ENCODE results near the gene TBC1D2B.

The TBC1D2B gene

GRCh38 chr15:78092261-78093041, 14.9 kb upstream of the TBC1D2B start, which contains the start of gene SH2D7:
Gene SH2D7 (plus strand): TSS chr15:78092561. CDS start chr15:78092585, 24 bp downstream.
- Histone ChIP-seq H3K4me3 (ENCODE audit: low read depth in 1 of 2, low read length in 2 of 2) (no peak within 1 kb of the TSS), H3K9ac (ENCODE audit: low read length) (no peak within 1 kb of the TSS), H3K27me3 (ENCODE audit: control insufficient read depth in 1 of 2, insufficient read depth in 2 of 2, low read length in 2 of 2) (no peaks in the 10 kb centered on the region), H3K36me3 (ENCODE audit: insufficient read depth, low read length) (no peaks in the 10 kb centered on the region), H3K4me1 (ENCODE audit: insufficient read depth, low read length) (peaks cover 19% of the 10 kb centered on the region), H3K27ac (ENCODE audit: low read depth, low read length) (no peak within 1 kb of the TSS), H3K9me3 (ENCODE audit: low read length) (no peaks in the 10 kb centered on the region)

GRCh38 chr15:78090422-78091063, 13.0 kb upstream of the TBC1D2B start:
- no peaks in the 10 kb centered on the region for H3K36me3 ChIP-seq (ENCODE audit: insufficient read depth, low read length)
- H3K9ac ChIP-seq (ENCODE audit: low read length): no peak overlapping the region
- no peak overlapping the region for H3K27ac ChIP-seq (ENCODE audit: low read depth, low read length)
- no peaks in the 10 kb centered on the region for H3K9me3 ChIP-seq (ENCODE audit: low read length)
- no peak overlapping the region for H3K4me3 ChIP-seq (ENCODE audit: low read depth in 1 of 2, low read length in 2 of 2)
- no peaks in the 10 kb centered on the region for H3K27me3 ChIP-seq (ENCODE audit: control insufficient read depth in 1 of 2, insufficient read depth in 2 of 2, low read length in 2 of 2)
- peaks cover 19% of the 10 kb centered on the region for H3K4me1 ChIP-seq (ENCODE audit: insufficient read depth, low read length)

- H3K27ac ChIP-seq (ENCODE audit: low read depth, low read length): no peak overlapping the region
Observed at GRCh38 chr15:78088773-78089080, 11.2 kb upstream of the TBC1D2B start.

GRCh38 chr15:78087951-78088772, 10.7 kb upstream of the TBC1D2B start:
- H3K4me1 ChIP-seq (ENCODE audit: insufficient read depth, low read length): peaks cover 13% of the 10 kb centered on the region
- no peak overlapping the region for H3K27ac ChIP-seq (ENCODE audit: low read depth, low read length)
- H3K27me3 ChIP-seq (ENCODE audit: control insufficient read depth in 1 of 2, insufficient read depth in 2 of 2, low read length in 2 of 2): no peaks in the 10 kb centered on the region
- no peaks in the 10 kb centered on the region for H3K36me3 ChIP-seq (ENCODE audit: insufficient read depth, low read length)
- no peaks in the 10 kb centered on the region for H3K9me3 ChIP-seq (ENCODE audit: low read length)
- no peak overlapping the region for H3K4me3 ChIP-seq (ENCODE audit: low read depth in 1 of 2, low read length in 2 of 2)
- H3K9ac ChIP-seq (ENCODE audit: low read length): no peak overlapping the region

More at GRCh38 chr15:78088773-78089080, 11.2 kb upstream of the TBC1D2B start:
- Histone ChIP-seq H3K9me3 (ENCODE audit: low read length) (no peaks in the 10 kb centered on the region), H3K36me3 (ENCODE audit: insufficient read depth, low read length) (no peaks in the 10 kb centered on the region), H3K27me3 (ENCODE audit: control insufficient read depth in 1 of 2, insufficient read depth in 2 of 2, low read length in 2 of 2) (no peaks in the 10 kb centered on the region), H3K9ac (ENCODE audit: low read length) (no peak overlapping the region), H3K4me1 (ENCODE audit: insufficient read depth, low read length) (peaks cover 19% of the 10 kb centered on the region), H3K4me3 (ENCODE audit: low read depth in 1 of 2, low read length in 2 of 2) (no peak overlapping the region)

- H3K36me3 ChIP-seq (ENCODE audit: insufficient read depth, low read length): no peaks in the 10 kb centered on the region
- no peak overlapping the region for H3K9ac ChIP-seq (ENCODE audit: low read length)
- H3K4me3 ChIP-seq (ENCODE audit: low read depth in 1 of 2, low read length in 2 of 2): no peak overlapping the region
- no peaks in the 10 kb centered on the region for H3K27me3 ChIP-seq (ENCODE audit: control insufficient read depth in 1 of 2, insufficient read depth in 2 of 2, low read length in 2 of 2)
- no peaks in the 10 kb centered on the region for H3K4me1 ChIP-seq (ENCODE audit: insufficient read depth, low read length)
- no peaks in the 10 kb centered on the region for H3K9me3 ChIP-seq (ENCODE audit: low read length)
- no peak overlapping the region for H3K27ac ChIP-seq (ENCODE audit: low read depth, low read length)
Observed at GRCh38 chr15:78085928-78086327, 8.4 kb upstream of the TBC1D2B start.

- H3K4me1 ChIP-seq (ENCODE audit: insufficient read depth, low read length): no peaks in the 10 kb centered on the region
- H3K9me3 ChIP-seq (ENCODE audit: low read length): no peaks in the 10 kb centered on the region
- H3K4me3 ChIP-seq (ENCODE audit: low read depth in 1 of 2, low read length in 2 of 2): no peak overlapping the region
- no peak overlapping the region for H3K9ac ChIP-seq (ENCODE audit: low read length)
- H3K36me3 ChIP-seq (ENCODE audit: insufficient read depth, low read length): no peaks in the 10 kb centered on the region
- no peaks in the 10 kb centered on the region for H3K27me3 ChIP-seq (ENCODE audit: control insufficient read depth in 1 of 2, insufficient read depth in 2 of 2, low read length in 2 of 2)
- H3K27ac ChIP-seq (ENCODE audit: low read depth, low read length): no peak overlapping the region
Observed at GRCh38 chr15:78084449-78084750, 6.9 kb upstream of the TBC1D2B start.

GRCh38 chr15:78083687-78084448, 6.4 kb upstream of the TBC1D2B start:
- Histone ChIP-seq H3K27me3 (ENCODE audit: control insufficient read depth in 1 of 2, insufficient read depth in 2 of 2, low read length in 2 of 2) (no peaks in the 10 kb centered on the region), H3K27ac (ENCODE audit: low read depth, low read length) (no peak overlapping the region), H3K36me3 (ENCODE audit: insufficient read depth, low read length) (no peaks in the 10 kb centered on the region), H3K4me1 (ENCODE audit: insufficient read depth, low read length) (no peaks in the 10 kb centered on the region), H3K4me3 (ENCODE audit: low read depth in 1 of 2, low read length in 2 of 2) (no peak overlapping the region), H3K9ac (ENCODE audit: low read length) (no peak overlapping the region), H3K9me3 (ENCODE audit: low read length) (no peaks in the 10 kb centered on the region)

- Histone ChIP-seq H3K36me3 (ENCODE audit: insufficient read depth, low read length) (no peaks in the 10 kb centered on the region), H3K4me1 (ENCODE audit: insufficient read depth, low read length) (peaks cover under 1% of the 10 kb centered on the region), H3K27ac (ENCODE audit: low read depth, low read length) (no peak overlapping the region), H3K27me3 (ENCODE audit: control insufficient read depth in 1 of 2, insufficient read depth in 2 of 2, low read length in 2 of 2) (no peaks in the 10 kb centered on the region), H3K4me3 (ENCODE audit: low read depth in 1 of 2, low read length in 2 of 2) (no peak overlapping the region), H3K9ac (ENCODE audit: low read length) (no peak overlapping the region), H3K9me3 (ENCODE audit: low read length) (no peaks in the 10 kb centered on the region)
Observed at GRCh38 chr15:78083186-78083585, 5.7 kb upstream of the TBC1D2B start.

GRCh38 chr15:78082743-78083110, 5.2 kb upstream of the TBC1D2B start:
- no peaks in the 10 kb centered on the region for H3K9me3 ChIP-seq (ENCODE audit: low read length)
- no peaks in the 10 kb centered on the region for H3K27me3 ChIP-seq (ENCODE audit: control insufficient read depth in 1 of 2, insufficient read depth in 2 of 2, low read length in 2 of 2)
- H3K9ac ChIP-seq (ENCODE audit: low read length): no peak overlapping the region
- H3K4me3 ChIP-seq (ENCODE audit: low read depth in 1 of 2, low read length in 2 of 2): no peak overlapping the region
- peaks cover 4% of the 10 kb centered on the region for H3K4me1 ChIP-seq (ENCODE audit: insufficient read depth, low read length)
- H3K36me3 ChIP-seq (ENCODE audit: insufficient read depth, low read length): no peaks in the 10 kb centered on the region
- no peak overlapping the region for H3K27ac ChIP-seq (ENCODE audit: low read depth, low read length)

- H3K4me3 ChIP-seq (ENCODE audit: low read depth in 1 of 2, low read length in 2 of 2): no peak overlapping the region
- H3K9ac ChIP-seq (ENCODE audit: low read length): no peak overlapping the region
- H3K27ac ChIP-seq (ENCODE audit: low read depth, low read length): no peak overlapping the region
- no peaks in the 10 kb centered on the region for H3K36me3 ChIP-seq (ENCODE audit: insufficient read depth, low read length)
- no peaks in the 10 kb centered on the region for H3K27me3 ChIP-seq (ENCODE audit: control insufficient read depth in 1 of 2, insufficient read depth in 2 of 2, low read length in 2 of 2)
- H3K9me3 ChIP-seq (ENCODE audit: low read length): no peaks in the 10 kb centered on the region
- peaks cover 4% of the 10 kb centered on the region for H3K4me1 ChIP-seq (ENCODE audit: insufficient read depth, low read length)
Observed at GRCh38 chr15:78082106-78082742, 4.7 kb upstream of the TBC1D2B start.

- Histone ChIP-seq H3K9ac (ENCODE audit: low read length) (no peak overlapping the region), H3K36me3 (ENCODE audit: insufficient read depth, low read length) (no peaks in the 10 kb centered on the region), H3K4me1 (ENCODE audit: insufficient read depth, low read length) (peaks cover 17% of the 10 kb centered on the region), H3K4me3 (ENCODE audit: low read depth in 1 of 2, low read length in 2 of 2) (no peak overlapping the region), H3K27me3 (ENCODE audit: control insufficient read depth in 1 of 2, insufficient read depth in 2 of 2, low read length in 2 of 2) (no peaks in the 10 kb centered on the region), H3K27ac (ENCODE audit: low read depth, low read length) (no peak overlapping the region), H3K9me3 (ENCODE audit: low read length) (no peaks in the 10 kb centered on the region)
Observed at GRCh38 chr15:78080088-78080460, 2.6 kb upstream of the TBC1D2B start.
